RCC 7860 (cell line): ENCODE data around the gene CD69.
"Not testable (repeated sequence)": the region's sequence is repeated elsewhere in the genome, so short reads cannot be mapped to it uniquely, and the experiment has no call there.

Experiments
- DNase-seq: peaks from one replicate; pipeline ENCODE4 v3.0.0-alpha.2; 2015; ENCODE audit warnings: low spot score
- FAIRE-seq: peaks from 2 replicates; lab custom pipeline; 2012; peaks lifted over from hg19 to GRCh38; lab: Jason Lieb, UNC

The CD69 gene

DNA sequence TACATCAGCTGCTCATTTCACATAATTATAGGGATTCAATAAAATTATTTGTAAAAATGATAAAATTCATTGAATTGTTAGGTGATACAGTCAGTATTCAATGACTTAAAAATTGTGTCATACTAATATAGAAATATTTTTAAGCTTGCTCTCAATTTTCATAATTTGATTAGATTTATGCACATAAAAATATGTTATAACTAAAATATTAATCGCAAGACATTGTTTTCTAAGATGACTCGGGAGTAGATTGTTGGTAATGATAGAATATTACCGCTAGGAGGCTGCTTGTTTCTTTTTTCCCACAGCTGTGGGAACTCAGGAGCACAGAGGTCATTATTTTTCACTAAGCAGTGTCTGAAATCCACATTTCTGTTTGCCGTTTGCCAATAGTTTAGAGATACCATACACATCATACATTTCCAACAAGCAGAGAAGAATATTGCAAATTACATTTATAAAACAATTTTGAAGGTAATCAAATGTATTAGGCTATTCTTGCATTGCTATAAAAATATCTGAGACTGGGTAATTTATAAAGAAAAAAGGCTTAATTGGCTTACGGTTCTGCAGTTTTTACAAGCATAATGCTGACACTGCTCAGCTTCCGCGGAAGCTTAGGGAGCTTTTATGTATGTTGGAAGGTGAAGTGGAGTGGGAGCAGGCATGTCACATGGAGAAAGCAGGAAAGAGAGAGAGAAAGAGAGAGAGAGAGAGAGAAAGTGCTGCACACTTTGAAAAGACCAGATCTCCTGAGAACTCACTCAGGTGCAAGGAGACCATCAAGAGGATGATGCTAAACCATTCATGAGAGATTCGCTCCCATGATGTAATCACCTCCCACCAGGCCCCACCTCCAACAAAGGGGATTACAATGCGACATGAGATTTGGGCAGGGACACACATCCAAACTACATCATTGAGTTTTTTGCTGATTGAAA, 9.2 kb downstream of the CD69 start:
- FAIRE-seq: peak; percentile 73
- peak; percentile 27 for DNase-seq

- DNase-seq (peak; percentile 22), FAIRE-seq (peak; percentile 52)
Measured at GRCh38 chr12:9750276-9751203, 10.2 kb downstream of the CD69 start.

- DNase-seq (no peak), FAIRE-seq (no peak)
Measured at GRCh38 chr12:9749640-9750039, 11.1 kb downstream of the CD69 start.

GRCh38 chr12:9745199-9745598, 15.5 kb downstream of the CD69 start:
- peak; percentile 23 for DNase-seq
- FAIRE-seq: no peak

DNA sequence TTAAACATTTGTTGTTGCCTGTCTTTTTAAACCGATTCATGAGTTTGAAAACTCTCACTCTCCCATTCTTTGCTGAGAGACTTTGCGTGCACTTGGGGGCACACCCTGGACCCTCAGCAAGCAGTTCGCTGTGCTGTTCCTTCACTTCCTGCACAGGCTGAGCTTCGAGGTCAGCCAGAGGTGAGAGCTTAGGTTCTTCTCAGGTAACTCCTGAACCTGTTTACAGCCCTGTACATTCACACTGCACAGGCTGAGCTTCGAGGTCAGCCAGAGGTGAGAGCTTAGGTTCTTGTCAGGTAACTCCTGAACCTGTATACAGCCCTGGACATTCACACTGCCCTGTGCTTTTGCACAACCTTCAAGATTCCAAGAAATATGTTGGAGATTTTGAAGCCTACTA, 18.0 kb downstream of the CD69 start:
- no peak for FAIRE-seq
- no peak for DNase-seq

DNA sequence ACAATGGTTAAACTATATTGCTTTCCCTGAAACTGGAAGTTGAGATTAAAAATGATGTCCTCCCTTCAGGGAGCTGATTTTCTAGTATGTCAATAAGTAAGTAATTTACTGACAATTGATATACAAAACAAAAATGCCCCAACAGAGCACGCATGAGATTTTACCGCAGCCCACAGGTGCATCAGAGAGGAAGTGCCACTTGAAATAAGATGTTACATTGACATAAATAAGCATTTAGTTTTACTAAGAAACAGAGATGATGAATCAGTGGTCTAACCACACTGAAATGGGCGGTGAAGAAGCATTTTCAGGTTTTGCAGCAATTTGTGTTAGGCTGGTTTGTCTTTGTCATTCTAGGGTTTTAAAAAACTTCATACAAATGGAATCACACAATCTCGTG, 19.0 kb downstream of the CD69 start:
- no peak for FAIRE-seq
- DNase-seq: no peak

- DNase-seq (no peak), FAIRE-seq (no peak)
Measured at GRCh38 chr12:9740106-9740750, 20.5 kb downstream of the CD69 start.

- not testable (repeated sequence) for FAIRE-seq, DNase-seq
Measured at GRCh38 chr12:9739404-9740105, 21.1 kb downstream of the CD69 start.

- DNase-seq, FAIRE-seq: not testable (repeated sequence)
Measured at GRCh38 chr12:9738905-9739304, 21.8 kb downstream of the CD69 start.

GRCh38 chr12:9736936-9737705, 23.6 kb downstream of the CD69 start:
- DNase-seq: no peak
- no peak for FAIRE-seq

GRCh38 chr12:9735601-9736000, 25.1 kb downstream of the CD69 start:
- FAIRE-seq (no peak), DNase-seq (no peak)

- no peak for DNase-seq
Measured at GRCh38 chr12:9732921-9733461, 27.7 kb downstream of the CD69 start, which contains the start of gene CLECL1. Gene CLECL1, minus strand, starts transcription at chr12:9733097.

GRCh38 chr12:9731797-9732196, 28.9 kb downstream of the CD69 start:
- DNase-seq (no peak), FAIRE-seq (no peak)

More at GRCh38 chr12:9732921-9733461, 27.7 kb downstream of the CD69 start, which contains the start of gene CLECL1:
- FAIRE-seq: no peak

DNA sequence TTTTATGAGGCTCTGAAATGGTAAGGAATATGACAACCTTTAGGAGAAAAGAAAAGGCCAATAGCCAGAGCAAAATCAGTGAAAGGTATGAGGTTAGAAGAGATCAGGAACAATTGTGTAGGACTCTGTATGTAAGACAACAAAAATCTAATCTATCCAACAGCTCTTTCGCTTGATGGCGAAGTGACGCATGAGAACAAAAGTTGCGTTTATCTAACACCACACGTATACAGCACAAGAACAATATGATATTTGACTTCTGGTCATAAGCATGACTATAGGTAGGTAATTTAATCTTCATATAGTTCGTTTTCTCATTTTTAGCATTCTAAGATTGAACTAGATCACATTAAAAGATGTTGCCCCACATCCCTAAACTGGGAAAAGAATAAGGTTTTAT, 29.3 kb downstream of the CD69 start:
- no peak for DNase-seq
- no peak for FAIRE-seq

DNA sequence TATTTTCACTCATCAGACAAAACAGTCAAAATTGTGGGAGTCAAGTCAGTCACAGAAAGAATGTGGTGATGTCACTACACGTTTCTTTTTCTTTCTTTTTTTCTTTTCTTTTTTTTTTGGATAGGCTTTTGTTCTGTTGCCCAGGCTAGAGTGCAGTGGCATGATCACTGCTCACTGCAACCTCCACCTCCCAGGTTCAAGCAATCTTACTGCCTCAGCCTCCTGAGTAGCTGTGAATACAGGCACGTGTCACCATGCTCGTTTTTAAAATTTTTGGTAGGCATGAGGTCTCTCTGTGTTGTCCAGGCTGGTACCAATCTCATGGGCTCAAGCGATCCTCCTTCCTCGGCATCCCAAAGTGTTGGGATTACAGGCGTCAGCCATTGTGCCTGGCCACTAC, 30.1 kb downstream of the CD69 start:
- FAIRE-seq (no peak), DNase-seq (no peak)

DNA sequence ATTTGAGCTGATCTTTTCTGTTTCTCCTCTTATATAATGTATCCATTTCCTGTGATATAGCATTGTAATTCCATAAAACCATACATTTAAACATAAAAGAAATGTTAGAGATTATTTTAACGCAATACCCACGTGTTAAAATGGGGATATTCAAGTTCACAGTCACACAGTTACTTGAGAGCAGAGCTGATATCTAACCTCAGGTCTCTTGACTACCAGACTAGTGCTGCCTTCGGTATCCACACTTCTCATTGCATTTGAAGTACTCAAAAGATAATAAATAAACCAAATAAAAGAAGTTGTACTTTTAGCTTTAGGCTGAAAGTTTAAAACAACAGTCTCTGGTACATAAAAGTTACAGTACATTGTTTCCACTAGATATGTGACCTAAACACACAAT, 30.7 kb downstream of the CD69 start:
- DNase-seq: no peak

GRCh38 chr12:9729082-9729481, 31.6 kb downstream of the CD69 start:
- FAIRE-seq (no peak), DNase-seq (no peak)

More for the DNA sequence above, 30.7 kb downstream of the CD69 start:
- FAIRE-seq: no peak

- FAIRE-seq (no peak), DNase-seq (no peak)
Measured at GRCh38 chr12:9727813-9728212, 32.9 kb downstream of the CD69 start.

GRCh38 chr12:9725213-9725870, 35.4 kb downstream of the CD69 start:
- FAIRE-seq (no peak), DNase-seq (no peak)
